Peyer's patch (tissue), 4 donors: ENCODE data around the gene MED8. TPM values are rescaled to one million over a fixed set of nuclear protein-coding genes. Genes with fewer than 3 reads are reported as not detected.

Experiments used
- DNase-seq, 3 donors: peaks; one replicate each; pipeline ENCODE4 v3.0.0-alpha.2; 2017 to 2019
- H3K27ac ChIP-seq, 4 donors: fragments of 200-600 bp; sonication (generic); one replicate each; pipeline ENCODE4 v1.5.1; 2016 to 2019
- H3K27me3 ChIP-seq, 2 donors: fragments of 200-600 bp; sonication (generic); one replicate each; pipeline ENCODE4 v1.5.1; 2019
- H3K36me3 ChIP-seq, 3 donors: fragments of 200-600 bp; sonication (generic); one replicate each; pipeline ENCODE4 v1.5.1; 2016 to 2019
- H3K4me1 ChIP-seq, 4 donors: fragments of 200-600 bp; sonication (generic); one replicate each; pipeline ENCODE4 v1.5.1; 2016 to 2019
- H3K4me3 ChIP-seq, 4 donors: fragments of 200-600 bp; sonication (generic); 1 replicate in 3 of 4; 2 replicates in 1 of 4; pipeline ENCODE4 v1.5.1; 2016 to 2019; ENCODE audit warnings: mild to moderate bottlenecking in 1 of 4
- H3K9me3 ChIP-seq, 4 donors: fragments of 200-600 bp; sonication (generic); one replicate each; pipeline ENCODE4 v1.5.1; 2016 to 2019; ENCODE audit warnings: mild to moderate bottlenecking in 1 of 4
- POLR2A ChIP-seq, 2 donors: fragments of 450-650 bp; IDR thresholded peaks; one replicate each; pipeline ENCODE4 v1.5.1; 2017; ENCODE audit warnings: antibody characterized with exemption in 2 of 2, mild to moderate bottlenecking in 2 of 2, moderate library complexity in 2 of 2
- total RNA-seq, 4 donors: library from RNA; depleted of rRNA; stranded (reverse); fragments of >200 nt; gene quantifications; one replicate each; pipeline ENCODE4 v1.1.0, GENCODE V29; 2016
- TF ChIP-seq, protein P1 (sequence below), 6 experiments: fragments of 450-650 bp in 4 of 6; fragments of 200-600 bp in 2 of 6; sonication (generic) in 1 of 6; IDR thresholded peaks; one replicate each; pipeline ENCODE4 v1.5.1; 2017 to 2019; ENCODE audit warnings: antibody characterized with exemption in 6 of 6, mild to moderate bottlenecking in 3 of 6, moderate library complexity in 1 of 6

The MED8 gene
- 10 to 100 TPM; 36.1 to 58.6 (median 38.7) TPM for total RNA-seq

- peaks cover 0 to 27% (median 0%) of the 10 kb centered on the region in 3 donors for H3K36me3 ChIP-seq
- TF ChIP-seq POLR2A (IDR thresholded peaks at IDR 0.05) = peak; percentile 90
- TF ChIP-seq, protein P1, sequence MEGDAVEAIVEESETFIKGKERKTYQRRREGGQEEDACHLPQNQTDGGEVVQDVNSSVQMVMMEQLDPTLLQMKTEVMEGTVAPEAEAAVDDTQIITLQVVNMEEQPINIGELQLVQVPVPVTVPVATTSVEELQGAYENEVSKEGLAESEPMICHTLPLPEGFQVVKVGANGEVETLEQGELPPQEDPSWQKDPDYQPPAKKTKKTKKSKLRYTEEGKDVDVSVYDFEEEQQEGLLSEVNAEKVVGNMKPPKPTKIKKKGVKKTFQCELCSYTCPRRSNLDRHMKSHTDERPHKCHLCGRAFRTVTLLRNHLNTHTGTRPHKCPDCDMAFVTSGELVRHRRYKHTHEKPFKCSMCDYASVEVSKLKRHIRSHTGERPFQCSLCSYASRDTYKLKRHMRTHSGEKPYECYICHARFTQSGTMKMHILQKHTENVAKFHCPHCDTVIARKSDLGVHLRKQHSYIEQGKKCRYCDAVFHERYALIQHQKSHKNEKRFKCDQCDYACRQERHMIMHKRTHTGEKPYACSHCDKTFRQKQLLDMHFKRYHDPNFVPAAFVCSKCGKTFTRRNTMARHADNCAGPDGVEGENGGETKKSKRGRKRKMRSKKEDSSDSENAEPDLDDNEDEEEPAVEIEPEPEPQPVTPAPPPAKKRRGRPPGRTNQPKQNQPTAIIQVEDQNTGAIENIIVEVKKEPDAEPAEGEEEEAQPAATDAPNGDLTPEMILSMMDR (IDR thresholded peaks at IDR 0.05) = no peak
- peak; percentile 96 to 98 (median 97) for DNase-seq
Observed at GRCh38 chr1:43389326-43390313, at the start of gene MED8, which contains the start of gene SZT2. Gene MED8, minus strand, starts transcription at chr1:43389800. Its CDS starts 36 bp downstream, at chr1:43389764. Gene SZT2, plus strand, starts transcription at chr1:43389899. Its CDS starts 70 bp downstream, at chr1:43389969.

GRCh38 chr1:43438953-43439581 lies 49.5 kb upstream of the MED8 start:
- Histone ChIP-seq H3K27me3 (no peaks in the 10 kb centered on the region), H3K27ac (no peak overlapping the region), H3K4me1 (peaks cover 0 to 10% (median 0%) of the 10 kb centered on the region in 4 donors), H3K4me3 (no peak overlapping the region), H3K9me3 (no peaks in the 10 kb centered on the region), H3K36me3 (peaks cover 0 to 77% (median 0%) of the 10 kb centered on the region in 3 donors)
- peak in 1 of 3 donors; percentile 38 for DNase-seq
- TF ChIP-seq POLR2A (IDR thresholded peaks at IDR 0.05) = no peak
- TF ChIP-seq, protein P1 (IDR thresholded peaks at IDR 0.05) = no peak

More at GRCh38 chr1:43389326-43390313, at the start of gene MED8, which contains the start of gene SZT2:
- H3K9me3 ChIP-seq = no peaks in the 10 kb centered on the region
- H3K27ac ChIP-seq = peak within 1 kb of the TSS; percentile 84 to 93 (median 90)
- H3K4me3 ChIP-seq = peak within 1 kb of the TSS; percentile 79 to 96 (median 92)
- H3K27me3 ChIP-seq = no peaks in the 10 kb centered on the region
- H3K4me1 ChIP-seq = peaks cover 0 to 21% (median 4%) of the 10 kb centered on the region in 4 donors

DNA sequence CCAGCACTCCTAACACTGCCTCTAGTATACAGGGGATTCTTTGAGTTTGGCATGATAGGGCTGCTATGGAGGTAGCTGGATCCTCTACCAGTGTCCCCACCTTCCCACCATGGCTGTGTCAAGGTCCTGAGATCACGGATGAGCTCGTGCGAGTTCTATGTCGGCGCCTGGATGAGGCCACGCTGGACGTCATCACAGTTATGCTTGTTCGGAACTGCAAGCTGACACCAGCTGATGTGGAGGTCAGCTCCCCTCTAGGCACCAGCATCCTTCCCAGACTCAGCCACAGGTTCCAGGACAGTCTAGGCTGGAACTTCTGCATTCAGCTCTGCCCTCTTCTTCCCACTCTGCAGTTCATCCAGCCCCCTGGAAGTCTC lies 49.0 kb upstream of the MED8 start:
- Histone ChIP-seq H3K36me3 (peaks cover 0 to 77% (median 0%) of the 10 kb centered on the region in 3 donors), H3K4me1 (peaks cover 0 to 10% (median 0%) of the 10 kb centered on the region in 4 donors), H3K27ac (no peak overlapping the region), H3K4me3 (no peak overlapping the region), H3K27me3 (no peaks in the 10 kb centered on the region), H3K9me3 (no peaks in the 10 kb centered on the region)
- peak in 1 of 3 donors; percentile 34 for DNase-seq
- TF ChIP-seq POLR2A (IDR thresholded peaks at IDR 0.05) = no peak
- TF ChIP-seq, protein P1 (IDR thresholded peaks at IDR 0.05) = no peak

DNA sequence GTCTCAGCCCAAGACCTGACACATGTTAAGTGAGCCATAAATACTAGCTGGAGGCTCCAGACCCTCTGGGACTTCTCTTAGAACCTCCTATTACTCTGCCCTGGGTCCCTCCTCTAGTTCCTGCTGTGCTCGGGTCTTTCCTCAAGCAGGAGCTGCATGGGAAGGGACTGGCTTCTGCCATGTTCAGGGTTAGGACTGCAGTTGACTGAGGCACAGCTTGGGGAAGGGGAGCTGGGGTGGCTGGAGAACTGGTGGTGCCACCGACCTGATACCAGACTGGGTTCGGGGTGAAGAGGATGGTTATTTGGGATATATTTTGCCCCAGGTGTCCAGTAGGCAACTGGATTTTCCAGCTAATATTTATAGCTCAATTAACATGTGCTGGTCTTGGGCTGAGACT lies 48.4 kb upstream of the MED8 start:
- TF ChIP-seq, protein P1 (IDR thresholded peaks at IDR 0.05) = no peak
- no peak for TF ChIP-seq POLR2A (IDR thresholded peaks at IDR 0.05)
- Histone ChIP-seq H3K27me3 (no peaks in the 10 kb centered on the region), H3K4me1 (peaks cover 0 to 10% (median 0%) of the 10 kb centered on the region in 4 donors), H3K36me3 (peaks cover 0 to 77% (median 0%) of the 10 kb centered on the region in 3 donors), H3K4me3 (no peak overlapping the region), H3K27ac (no peak overlapping the region), H3K9me3 (no peaks in the 10 kb centered on the region)
- peak in 1 of 3 donors; percentile 34 for DNase-seq
